GM19025 (cell line): ENCODE measurements around the gene KCNS3.
"Not testable (repeated sequence)": the region's sequence is repeated elsewhere in the genome, so short reads cannot be mapped to it uniquely, and the experiment has no call there.

Source experiments
- ATAC-seq: cut with Tn5 transposase; IDR thresholded peaks from one replicate; pipeline ENCODE4 v1.9.1; 2021; ENCODE audit warnings: mild to moderate bottlenecking, low read depth, moderate library complexity; ENCODE audit not compliant: unreplicated experiment

The KCNS3 gene

DNA sequence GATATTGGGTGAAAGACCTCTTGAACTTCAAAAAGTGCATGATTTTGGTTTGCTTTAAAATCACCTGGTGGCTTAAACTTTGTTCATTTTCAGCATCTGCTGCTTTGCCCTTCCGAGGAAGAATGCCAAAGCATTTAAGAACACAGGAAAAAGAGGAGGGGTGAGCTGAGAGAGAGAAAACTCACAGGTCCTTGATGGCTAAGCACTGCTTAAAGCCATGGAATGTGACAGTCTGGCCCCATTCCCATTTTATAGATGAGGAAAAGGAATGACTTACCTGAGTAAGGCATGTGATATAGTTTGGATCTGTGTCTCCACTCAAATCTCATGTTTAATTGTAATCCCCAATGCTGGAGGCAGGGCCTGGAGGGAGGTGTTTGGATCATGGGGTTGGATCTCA, 58.1 kb downstream of the KCNS3 start:
- no peak for ATAC-seq

DNA sequence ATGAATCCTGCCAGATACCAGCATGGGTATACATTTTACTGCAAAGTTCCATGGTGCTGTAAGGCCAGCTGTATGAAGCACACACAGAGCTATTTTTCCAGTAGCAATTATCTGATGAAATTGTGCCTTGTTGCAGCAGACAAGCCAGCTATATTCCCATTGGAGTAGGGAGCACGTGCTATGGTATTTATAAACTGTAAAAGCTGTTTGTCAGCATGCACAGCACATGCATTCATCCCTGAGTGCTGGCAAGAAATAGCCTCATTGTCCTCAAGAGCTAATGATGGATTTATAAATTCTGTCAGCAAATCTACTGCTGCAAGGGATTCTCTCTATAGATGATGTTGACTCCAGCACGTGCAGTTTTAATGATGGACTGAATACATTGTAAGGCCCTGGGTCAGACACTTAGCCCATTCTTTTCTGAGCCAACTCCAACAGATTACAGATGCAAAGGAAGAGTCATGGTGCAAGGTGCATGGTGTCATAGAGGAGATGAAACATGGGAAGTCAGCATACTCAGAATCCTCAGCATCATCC, 61.7 kb downstream of the KCNS3 start:
- no peak for ATAC-seq

DNA sequence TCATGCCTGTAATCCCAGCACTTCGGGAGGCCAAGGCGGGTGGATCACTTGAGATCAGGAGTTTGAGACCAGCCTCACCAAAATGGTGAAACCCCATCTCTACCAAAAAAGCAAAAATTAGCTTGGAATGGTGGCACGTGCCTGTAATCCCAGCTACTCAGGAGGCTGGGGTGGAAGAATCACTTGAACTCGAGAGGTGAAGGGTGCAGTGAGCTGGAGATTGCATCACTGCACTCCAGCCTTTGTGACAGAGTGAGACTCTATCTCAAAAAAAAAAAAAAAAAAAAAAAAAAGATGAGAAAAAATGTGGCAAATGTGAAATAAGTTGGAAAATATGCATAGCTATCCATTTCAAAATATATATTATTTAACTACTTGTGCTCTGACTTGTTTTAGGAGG, 65.0 kb downstream of the KCNS3 start:
- no peak for ATAC-seq

DNA sequence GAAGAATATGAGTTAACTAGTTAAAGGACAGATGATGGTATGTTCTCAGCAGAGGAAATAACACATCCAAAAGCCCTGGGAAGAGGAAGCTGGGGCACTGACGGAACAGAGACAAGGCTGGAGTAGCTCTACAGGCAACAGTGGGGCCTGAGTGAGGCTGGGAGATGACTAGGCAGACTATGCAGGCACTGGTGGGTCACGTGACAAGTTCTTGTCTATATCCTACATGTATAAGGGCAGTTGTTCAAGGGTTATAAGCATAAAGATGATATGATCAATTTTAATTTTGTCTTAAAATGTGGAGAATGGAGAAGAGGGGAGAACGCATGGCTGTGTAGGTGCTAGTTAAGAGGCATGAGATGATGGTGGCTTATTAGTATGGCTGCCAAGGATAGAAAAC, 68.6 kb downstream of the KCNS3 start:
- no peak for ATAC-seq

DNA sequence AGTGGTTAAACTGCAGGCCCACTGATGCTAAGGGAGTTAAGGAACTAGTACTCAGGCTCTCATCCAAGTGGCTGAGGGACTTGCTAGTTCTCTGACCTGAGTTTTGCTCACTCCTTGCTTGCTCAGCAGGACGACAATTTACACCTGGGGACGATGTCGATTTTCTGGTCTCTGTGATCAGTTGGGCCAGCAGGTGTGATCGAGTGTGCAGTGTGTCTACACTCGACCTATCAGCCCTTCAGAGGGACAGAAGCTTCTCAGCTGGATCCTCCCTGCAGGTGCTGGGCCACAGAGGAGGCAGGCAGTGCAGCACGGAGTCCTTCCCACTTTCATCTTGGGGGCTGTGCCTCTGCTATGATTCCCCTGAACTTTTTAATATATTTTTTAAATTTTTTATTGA, 71.5 kb downstream of the KCNS3 start:
- no peak for ATAC-seq

DNA sequence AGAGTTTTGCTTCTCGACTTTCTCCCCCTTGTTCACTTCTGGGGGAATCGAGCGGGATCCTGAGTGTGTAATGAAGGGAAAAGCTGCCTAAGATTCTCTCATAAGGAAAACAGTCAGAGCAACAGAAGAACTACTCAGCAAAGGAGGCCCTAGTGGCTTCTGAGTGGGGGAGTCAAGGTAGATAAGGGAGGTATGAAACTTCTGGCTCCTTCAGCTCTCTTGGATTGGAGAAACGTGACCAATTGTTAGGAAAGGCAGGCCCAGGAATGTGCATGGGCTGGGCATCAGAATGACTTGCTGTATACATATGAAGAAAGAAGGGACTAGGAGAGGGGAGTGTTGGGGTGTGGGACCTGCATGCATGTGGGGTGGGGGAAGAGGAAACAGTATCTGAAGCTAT, 73.1 kb downstream of the KCNS3 start:
- no peak for ATAC-seq

DNA sequence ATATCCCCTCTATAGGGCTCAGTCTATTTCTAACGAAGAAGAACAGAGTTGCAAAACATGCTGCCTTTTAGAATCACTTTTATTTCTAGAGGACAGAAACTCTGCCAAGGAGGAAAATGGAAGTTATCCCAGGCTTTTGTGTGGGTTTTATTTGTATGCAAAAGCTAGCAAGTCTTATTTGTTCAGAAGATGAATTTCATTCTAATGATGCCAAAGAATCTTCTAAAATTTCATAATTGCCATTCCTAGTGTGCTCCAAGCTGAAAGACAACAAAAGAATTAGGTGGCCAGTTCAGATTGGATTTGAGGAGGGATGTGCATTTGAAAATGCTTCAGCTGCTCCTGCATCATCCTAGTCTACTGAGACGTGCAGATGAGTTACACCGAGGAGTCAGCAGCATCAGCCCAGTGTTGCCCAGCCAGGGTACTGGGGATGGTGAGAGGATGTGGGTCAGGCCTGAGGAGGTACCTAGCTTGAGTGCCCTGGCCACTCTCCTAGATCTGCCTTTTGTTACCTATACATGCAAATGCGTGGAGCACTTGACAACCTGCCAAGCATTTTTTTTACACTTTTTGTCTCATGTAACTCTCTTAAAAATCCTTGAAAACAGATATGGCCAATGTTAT, 80.1 kb downstream of the KCNS3 start:
- ATAC-seq = no peak

DNA sequence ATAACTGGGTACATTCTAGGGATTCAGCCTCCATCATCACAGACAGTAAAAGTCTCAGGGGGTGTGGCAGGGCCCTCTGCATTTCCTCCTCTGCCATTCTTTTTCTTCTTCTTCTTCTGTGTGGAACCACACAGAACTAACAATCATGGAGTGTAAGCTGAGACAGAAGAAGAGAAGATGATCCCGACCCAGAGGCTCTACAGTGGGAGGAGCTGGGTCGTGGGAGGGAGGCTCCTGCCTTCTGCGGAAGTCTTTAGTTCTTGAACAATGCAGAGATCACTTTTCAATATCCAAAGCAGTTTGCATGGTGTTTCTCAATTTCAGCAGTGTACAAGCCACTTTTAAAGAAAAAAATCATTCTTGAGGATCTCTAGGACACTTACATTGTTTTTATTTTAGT, 80.9 kb downstream of the KCNS3 start:
- ATAC-seq = no peak

- ATAC-seq = no peak
Observed at GRCh38 chr2:17959833-17960232, 81.4 kb downstream of the KCNS3 start.

- no peak for ATAC-seq
Observed at GRCh38 chr2:17960925-17961324, 82.5 kb downstream of the KCNS3 start.

DNA sequence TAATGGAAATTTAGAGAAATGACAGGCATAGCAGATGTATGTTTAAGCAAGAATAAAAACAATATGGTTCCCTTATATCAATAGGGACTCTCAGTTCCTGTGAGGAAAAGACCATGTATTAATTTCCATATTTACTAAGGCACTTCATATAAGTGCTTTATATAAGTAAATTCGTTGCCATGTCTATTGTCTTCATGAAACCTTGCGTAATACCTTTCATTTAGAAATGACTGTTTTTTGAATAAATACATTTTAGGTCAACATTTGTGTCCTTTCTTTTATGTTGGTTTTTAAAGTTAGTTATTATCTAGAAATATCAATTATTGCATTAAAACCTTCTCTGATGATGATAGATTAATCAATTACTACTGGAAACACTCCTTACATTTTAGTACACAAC, 83.3 kb downstream of the KCNS3 start:
- ATAC-seq = no peak

- no peak for ATAC-seq
Observed at GRCh38 chr2:17962876-17963275, 84.4 kb downstream of the KCNS3 start.

DNA sequence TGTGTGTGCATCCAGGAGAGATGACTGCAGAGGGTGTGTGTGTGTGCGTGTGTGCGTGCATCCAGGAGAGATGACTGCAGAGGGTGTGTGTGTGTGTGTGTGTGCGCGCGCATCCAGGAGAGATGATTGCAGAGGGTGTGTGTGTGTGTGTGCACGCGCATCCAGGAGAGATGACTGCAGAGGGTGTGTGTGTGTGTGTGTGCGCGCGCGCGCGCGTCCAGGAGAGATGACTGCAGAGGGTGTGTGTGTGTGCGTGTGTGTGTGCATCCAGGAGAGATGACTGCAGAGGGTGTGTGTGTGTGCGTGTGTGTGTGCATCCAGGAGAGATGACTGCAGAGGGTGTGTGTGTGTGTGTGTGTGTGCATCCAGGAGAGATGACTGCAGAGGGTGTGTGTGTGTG, 85.1 kb downstream of the KCNS3 start:
- not testable (repeated sequence) for ATAC-seq

GRCh38 chr2:17965196-17965595, 86.7 kb downstream of the KCNS3 start:
- no peak for ATAC-seq

DNA sequence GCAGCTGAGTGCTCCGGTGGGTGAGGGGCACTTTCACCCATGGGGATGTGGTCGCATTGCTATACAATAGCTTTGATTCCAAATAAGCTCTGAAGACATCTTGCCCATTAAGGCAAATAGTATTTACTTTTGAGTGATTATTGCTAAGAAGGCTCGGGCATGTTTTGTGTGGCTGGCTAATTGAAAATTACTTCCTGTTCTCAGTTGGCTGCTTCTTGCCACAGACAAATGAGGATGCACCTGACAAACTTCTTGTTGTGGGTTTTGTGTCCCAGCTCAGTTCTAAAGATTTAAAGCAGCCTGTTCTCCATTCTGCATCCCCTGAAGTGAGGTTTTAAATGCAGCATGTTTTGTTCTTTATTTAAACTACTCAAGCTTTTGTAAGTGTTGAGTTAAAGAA, 88.3 kb downstream of the KCNS3 start:
- no peak for ATAC-seq

DNA sequence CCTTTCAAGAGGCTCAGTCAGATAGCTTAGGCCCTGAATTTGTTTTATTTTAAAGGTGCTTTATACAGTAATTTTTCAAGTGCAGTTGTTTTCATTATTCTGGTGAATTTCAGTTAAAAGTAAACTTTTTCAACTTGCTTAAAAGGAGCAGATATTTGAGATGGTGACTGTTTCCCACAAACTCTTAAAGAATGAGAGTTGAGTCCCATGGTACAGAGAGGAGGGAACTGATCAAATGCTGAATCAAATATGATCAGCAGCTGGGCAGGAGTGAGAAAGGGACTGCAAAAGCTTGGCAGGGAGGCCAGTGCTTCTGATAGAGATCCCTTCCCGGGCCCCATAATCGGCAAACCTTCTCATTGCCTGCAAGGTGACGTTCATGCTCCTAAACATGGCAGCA, 91.2 kb downstream of the KCNS3 start:
- no peak for ATAC-seq

- no peak for ATAC-seq
Observed at GRCh38 chr2:17971531-17972125, 93.2 kb downstream of the KCNS3 start.

GRCh38 chr2:17972991-17973390, 94.5 kb downstream of the KCNS3 start:
- ATAC-seq = no peak

GRCh38 chr2:17975401-17975800, 96.9 kb downstream of the KCNS3 start:
- ATAC-seq = no peak

GRCh38 chr2:17976871-17977746, 98.6 kb downstream of the KCNS3 start:
- no peak for ATAC-seq

DNA sequence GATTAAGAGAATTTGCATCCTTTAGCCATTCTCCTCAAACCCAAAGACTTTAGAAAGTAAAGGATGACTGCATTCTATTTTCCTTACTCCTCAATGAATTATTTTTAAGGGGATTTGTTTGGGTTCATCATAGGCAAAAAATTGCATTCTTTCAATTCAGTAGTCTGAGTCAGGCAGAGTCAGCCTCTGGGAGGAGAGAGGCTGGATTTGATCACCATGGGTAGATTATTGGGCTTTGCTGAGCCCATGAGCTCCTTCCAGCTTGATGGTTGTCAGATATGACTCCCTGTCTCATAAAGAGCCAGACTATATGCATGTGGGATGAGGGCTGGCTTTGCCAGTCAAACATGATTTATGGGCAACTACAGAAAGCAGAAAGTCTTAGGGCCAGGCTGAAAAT, 101.2 kb downstream of the KCNS3 start:
- ATAC-seq = no peak
